Upper lobe of right lung (tissue), 1 donor: Measurements from ENCODE around the gene ARID3A. TPM values are rescaled to one million over a fixed set of nuclear protein-coding genes. Genes with fewer than 3 reads are reported as not detected.

Source experiments
- ATAC-seq: fragments of 200-7000 bp; cut with Tn5 transposase; one replicate; pipeline ENCODE4 v1.9.1; 2020; ENCODE audit warnings: mild to moderate bottlenecking, moderate library complexity
- DNase-seq: peaks from one replicate; pipeline ENCODE4 v3.0.0-alpha.2; 2020
- H3K27ac ChIP-seq: fragments of 200-600 bp; one replicate; pipeline ENCODE4 v1.8.0; 2022
- H3K27me3 ChIP-seq: fragments of 200-600 bp; one replicate; pipeline ENCODE4 v1.8.0; 2022; ENCODE audit warnings: mild to moderate bottlenecking
- H3K36me3 ChIP-seq: fragments of 200-600 bp; one replicate; pipeline ENCODE4 v1.8.0; 2022
- H3K4me1 ChIP-seq: fragments of 200-600 bp; one replicate; pipeline ENCODE4 v1.8.0; 2022
- H3K4me3 ChIP-seq: fragments of 200-600 bp; one replicate; pipeline ENCODE4 v1.8.0; 2022; ENCODE audit warnings: mild to moderate bottlenecking
- H3K9me3 ChIP-seq: fragments of 200-600 bp; one replicate; pipeline ENCODE4 v1.8.0; 2022
- intact Hi-C: fragments of 100-400 bp; cut with DNase I; formaldehyde crosslinking; loops from one replicate; pipeline ENCODE4 v1.11.0; 2022
- total RNA-seq: library from RNA; stranded (reverse); fragmentation: NEBNext Ultra II Directional; extraction: Animal tissue kit (Norgen Biotek cat#: 25700); gene quantifications from one replicate; pipeline ENCODE4 v1.2.1, GENCODE V29; 2021
- TF ChIP-seq, protein P1 (sequence below): fragments of 200-600 bp; IDR thresholded peaks from one replicate; pipeline ENCODE4 v1.8.0; 2022; ENCODE audit warnings: antibody characterized with exemption
- donor health status: DM: no; HTN: yes; CAD: no; lungs with severe emphysema.

Gene ARID3A
- total RNA-seq, 1 donor from 2014 or later = 16.1 TPM

DNA sequence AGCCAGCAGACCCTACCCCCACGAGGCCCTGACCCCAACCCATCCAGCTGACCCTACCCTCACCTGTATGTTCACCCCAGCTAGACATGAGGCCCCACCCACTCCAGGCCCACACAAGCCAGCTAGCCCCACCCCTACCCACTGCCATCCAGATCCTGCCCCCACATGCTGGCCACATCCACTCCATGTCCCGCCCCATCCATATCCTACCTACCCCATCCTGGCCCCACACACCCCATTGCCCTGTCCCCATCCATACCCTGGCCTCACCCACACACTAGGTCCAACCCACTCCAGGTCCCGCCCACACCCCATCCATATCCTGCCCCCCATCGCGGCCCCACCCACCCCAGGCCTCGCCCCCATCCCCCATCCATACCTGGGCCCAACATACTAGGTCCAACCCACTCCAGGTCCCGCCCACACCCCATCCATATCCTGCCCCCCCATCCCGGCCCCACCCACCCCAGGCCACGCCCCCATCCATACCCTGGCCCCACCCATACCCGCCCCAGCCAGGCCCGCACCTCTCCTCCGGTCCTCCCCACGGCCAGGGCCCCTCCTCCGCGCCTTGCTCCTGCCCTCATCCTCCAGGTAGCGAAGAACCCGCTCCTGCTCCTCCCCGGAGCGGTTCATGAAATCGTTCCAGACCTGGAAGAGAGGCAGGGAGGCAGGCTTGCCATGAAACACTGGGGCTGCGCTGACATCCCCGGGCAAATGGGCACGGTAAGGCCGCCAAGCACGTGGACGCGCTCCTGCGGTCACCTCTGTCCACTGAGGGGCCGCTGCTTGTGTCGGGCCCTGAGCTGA is 25.3 kb upstream of the ARID3A start:
- Histone ChIP-seq H3K4me3 (no peak overlapping the region), H3K4me1 (no peaks in the 10 kb centered on the region), H3K9me3 (no peaks in the 10 kb centered on the region), H3K27me3 (no peaks in the 10 kb centered on the region), H3K27ac (no peak overlapping the region), H3K36me3 (peaks cover 9% of the 10 kb centered on the region)
- TF ChIP-seq, protein P1, sequence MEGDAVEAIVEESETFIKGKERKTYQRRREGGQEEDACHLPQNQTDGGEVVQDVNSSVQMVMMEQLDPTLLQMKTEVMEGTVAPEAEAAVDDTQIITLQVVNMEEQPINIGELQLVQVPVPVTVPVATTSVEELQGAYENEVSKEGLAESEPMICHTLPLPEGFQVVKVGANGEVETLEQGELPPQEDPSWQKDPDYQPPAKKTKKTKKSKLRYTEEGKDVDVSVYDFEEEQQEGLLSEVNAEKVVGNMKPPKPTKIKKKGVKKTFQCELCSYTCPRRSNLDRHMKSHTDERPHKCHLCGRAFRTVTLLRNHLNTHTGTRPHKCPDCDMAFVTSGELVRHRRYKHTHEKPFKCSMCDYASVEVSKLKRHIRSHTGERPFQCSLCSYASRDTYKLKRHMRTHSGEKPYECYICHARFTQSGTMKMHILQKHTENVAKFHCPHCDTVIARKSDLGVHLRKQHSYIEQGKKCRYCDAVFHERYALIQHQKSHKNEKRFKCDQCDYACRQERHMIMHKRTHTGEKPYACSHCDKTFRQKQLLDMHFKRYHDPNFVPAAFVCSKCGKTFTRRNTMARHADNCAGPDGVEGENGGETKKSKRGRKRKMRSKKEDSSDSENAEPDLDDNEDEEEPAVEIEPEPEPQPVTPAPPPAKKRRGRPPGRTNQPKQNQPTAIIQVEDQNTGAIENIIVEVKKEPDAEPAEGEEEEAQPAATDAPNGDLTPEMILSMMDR = no peak
- ATAC-seq = peak; percentile 53
- intact Hi-C loops = no loop called here
- DNase-seq = no peak

DNA sequence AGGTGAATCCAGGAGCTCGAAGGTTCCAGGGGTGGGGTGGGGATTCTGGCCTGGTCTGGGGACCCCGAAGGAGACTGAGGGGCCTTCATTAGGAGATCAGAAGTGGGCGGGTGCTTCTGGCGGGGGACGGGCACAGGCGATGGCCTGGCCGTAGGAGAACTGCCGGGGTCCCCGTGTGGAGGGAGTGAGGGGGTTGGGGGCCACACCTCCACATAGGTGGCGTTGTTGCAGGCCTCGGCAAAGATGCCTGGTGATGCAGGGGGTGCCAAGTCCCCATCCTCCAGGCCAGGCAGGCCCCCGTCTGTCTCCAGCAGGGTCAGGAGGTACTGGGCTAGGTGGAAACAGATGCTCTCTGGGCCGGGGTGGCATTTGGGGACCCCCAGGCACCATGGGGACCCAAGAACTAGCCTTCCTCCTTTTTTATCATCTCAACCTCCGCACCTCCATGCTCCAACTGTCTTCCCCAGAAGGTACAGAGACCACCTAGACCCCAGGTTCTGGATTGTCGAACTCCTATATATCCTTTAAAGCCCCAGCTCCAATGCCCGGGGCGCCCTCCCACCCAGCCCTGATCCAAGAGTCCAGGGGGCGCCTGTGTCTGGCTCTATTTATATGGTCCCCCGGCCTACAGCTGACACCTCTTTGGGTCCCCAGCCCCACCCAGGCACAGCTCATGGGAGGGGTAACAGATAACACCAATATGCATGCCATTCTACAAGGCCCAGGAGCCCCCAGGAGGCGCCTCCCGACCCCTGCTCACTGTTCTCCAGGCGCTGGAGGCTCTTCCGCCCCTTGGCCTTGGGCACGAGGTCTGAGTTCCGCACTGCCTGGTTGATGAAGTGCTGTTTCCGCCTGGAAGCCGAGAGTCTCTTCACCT is 24.4 kb upstream of the ARID3A start:
- no peak overlapping the region for H3K4me3 ChIP-seq
- DNase-seq (no peak), ATAC-seq (no peak)
- TF ChIP-seq, protein P1 = no peak
- H3K9me3 ChIP-seq = no peaks in the 10 kb centered on the region
- intact Hi-C loops = no loop called here
- H3K27me3 ChIP-seq = no peaks in the 10 kb centered on the region
- H3K27ac ChIP-seq = no peak overlapping the region
- peaks cover 9% of the 10 kb centered on the region for H3K36me3 ChIP-seq
- no peaks in the 10 kb centered on the region for H3K4me1 ChIP-seq

DNA sequence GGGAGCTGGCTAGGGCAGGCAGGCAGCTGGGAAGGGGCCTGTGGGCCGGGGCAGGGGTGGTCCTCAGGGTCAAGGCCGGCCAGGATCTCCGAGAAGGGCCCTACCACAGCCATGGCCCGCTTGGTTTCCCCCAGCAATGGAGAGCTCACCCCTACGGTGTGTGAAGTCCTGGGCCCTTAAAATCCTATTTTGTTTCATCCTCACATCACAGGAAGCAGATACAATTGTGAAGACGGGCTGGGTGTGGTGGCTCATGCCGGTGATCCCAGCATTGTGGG is 23.8 kb upstream of the ARID3A start:
- H3K9me3 ChIP-seq = no peaks in the 10 kb centered on the region
- no peak overlapping the region for H3K4me3 ChIP-seq
- TF ChIP-seq, protein P1 = no peak
- no peaks in the 10 kb centered on the region for H3K4me1 ChIP-seq
- no peak overlapping the region for H3K27ac ChIP-seq
- ATAC-seq = no peak
- H3K27me3 ChIP-seq = no peaks in the 10 kb centered on the region
- H3K36me3 ChIP-seq = peaks cover 6% of the 10 kb centered on the region
- DNase-seq = no peak
- intact Hi-C loops = no loop called here

DNA sequence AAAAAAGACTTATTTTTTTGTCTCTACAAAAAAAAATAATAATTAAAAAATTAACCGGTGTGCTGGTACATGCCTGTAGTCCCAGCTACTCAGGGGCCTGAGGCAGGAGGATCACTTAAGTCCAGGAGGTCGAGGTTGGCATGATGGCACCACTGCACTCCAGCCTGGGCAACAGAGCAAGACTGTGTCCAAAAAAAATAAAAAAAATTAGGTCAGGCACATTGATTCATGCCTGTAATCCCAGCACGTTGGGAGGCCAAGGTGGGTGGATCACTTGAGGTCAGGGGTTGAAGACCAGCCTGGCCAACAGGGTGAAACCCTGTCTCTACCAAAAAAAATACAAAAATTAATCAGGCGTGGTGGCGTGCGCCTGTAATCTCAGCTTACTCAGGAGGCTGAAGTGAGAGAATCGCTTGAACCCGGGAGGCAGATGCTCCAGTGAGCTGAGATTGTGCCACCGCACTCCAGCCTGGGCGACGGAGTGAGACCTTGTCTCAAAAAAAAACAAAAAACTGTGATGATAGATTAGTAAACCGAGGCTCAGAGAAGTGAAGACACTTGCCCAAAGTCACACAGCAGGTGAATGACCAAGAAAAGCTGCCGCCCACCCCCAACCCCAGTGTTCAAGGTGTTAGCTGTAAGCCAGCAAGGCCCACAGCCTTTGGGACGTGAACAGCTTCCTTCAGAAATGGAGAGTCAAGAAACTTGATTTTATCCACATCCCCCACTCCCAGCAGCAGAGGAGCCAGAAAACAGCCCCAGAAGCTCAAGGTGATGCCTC is 23.2 kb upstream of the ARID3A start:
- TF ChIP-seq, protein P1 = no peak
- H3K9me3 ChIP-seq = no peaks in the 10 kb centered on the region
- H3K4me3 ChIP-seq = no peak overlapping the region
- no peaks in the 10 kb centered on the region for H3K27me3 ChIP-seq
- no peak overlapping the region for H3K27ac ChIP-seq
- H3K36me3 ChIP-seq = peaks cover 4% of the 10 kb centered on the region
- H3K4me1 ChIP-seq = no peaks in the 10 kb centered on the region
- DNase-seq (no peak), ATAC-seq (no peak)
- intact Hi-C loops = no loop called here

DNA sequence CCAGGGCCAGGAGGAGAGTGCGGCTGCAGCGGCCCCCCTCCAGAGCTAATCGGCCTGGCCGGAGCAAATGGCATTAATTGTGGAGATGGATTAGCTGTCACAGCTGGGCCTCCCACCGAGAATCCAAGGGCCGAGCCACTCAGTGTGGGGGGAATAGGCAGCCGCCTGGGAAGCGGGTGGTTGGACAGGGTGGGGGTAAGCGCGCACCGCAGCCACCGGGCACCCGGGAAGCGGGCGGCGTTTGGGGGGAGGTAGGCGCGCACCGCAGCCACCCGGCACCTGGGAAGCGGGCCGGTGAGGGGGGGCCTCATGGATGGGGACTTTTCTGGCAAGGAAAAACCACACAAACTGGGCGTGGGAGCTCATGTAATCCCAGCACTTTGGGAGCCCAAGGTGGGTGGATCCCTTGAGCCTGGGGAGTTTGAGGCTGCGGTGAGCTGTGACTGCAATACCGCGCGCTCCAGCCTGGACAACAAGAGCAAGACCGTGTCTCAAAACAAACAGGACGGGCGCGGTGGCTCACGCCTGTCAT is 22.5 kb upstream of the ARID3A start:
- no peak overlapping the region for H3K27ac ChIP-seq
- H3K36me3 ChIP-seq = peaks cover 4% of the 10 kb centered on the region
- no peak for DNase-seq
- no peak overlapping the region for H3K4me3 ChIP-seq
- ATAC-seq = no peak
- H3K4me1 ChIP-seq = peaks cover 1% of the 10 kb centered on the region
- TF ChIP-seq, protein P1 = no peak
- intact Hi-C loops = no loop called here
- H3K9me3 ChIP-seq = no peaks in the 10 kb centered on the region
- no peaks in the 10 kb centered on the region for H3K27me3 ChIP-seq
